Measurements from ENCODE around the gene P4HB.
A peak's percentile ranks its signal among the peaks of the same experiment; 100 is the strongest.

The P4HB gene

DNA sequence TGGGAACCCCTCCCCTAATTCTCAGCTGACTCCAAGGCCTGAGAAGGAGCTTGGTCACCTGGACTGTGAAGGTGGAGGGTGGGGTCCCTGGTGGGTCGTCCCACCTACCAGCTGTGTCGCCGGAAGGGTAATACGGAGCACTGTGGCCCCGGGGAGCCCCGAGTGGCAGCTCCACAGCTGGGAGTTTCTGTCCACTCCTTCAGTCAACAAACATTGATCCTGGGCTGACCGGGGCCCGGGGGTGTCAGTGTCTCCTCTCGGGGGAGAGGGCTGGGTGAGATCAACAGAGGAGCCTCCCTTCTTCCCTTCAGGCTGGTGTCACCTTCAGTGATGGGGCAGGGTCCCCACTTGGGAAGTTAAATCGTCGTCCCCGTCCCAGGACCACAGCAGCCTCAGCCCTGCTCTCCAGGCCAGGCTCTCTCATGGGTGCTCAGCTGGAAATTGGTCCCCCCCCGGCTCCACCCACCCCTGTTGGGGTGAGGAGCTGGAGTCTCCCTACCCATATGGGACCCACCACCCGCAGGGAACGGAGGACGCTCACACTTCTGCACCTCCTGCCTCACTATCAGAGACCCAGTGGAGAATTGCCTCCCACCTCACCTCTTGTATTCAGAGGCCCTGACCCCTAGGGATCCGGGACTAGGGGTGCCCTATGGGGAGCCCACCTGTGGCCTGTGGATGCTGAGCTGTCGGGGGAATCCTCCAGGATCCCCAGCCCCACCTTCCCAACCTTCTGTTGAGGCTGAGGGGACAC, 54.5 kb downstream of the P4HB start:
- no peak overlapping the region for H3K4me3 ChIP-seq (ENCODE audit: low read depth, low read length)
- H3K4me2 ChIP-seq (ENCODE audit: low read length) = no peak overlapping the region
- H2AFZ ChIP-seq = no peak overlapping the region
- H3K27ac ChIP-seq = no peak overlapping the region
- H3K79me2 ChIP-seq = no peaks in the 10 kb centered on the region
- H3K27me3 ChIP-seq (ENCODE audit: control insufficient read depth, insufficient read depth, low read length) = no peaks in the 10 kb centered on the region
- H3K9ac ChIP-seq = no peak overlapping the region
- no peaks in the 10 kb centered on the region for H3K36me3 ChIP-seq (ENCODE audit: control insufficient read depth, insufficient read depth, low read length)
- no peaks in the 10 kb centered on the region for H3K4me1 ChIP-seq
- TF ChIP-seq, protein P1, sequence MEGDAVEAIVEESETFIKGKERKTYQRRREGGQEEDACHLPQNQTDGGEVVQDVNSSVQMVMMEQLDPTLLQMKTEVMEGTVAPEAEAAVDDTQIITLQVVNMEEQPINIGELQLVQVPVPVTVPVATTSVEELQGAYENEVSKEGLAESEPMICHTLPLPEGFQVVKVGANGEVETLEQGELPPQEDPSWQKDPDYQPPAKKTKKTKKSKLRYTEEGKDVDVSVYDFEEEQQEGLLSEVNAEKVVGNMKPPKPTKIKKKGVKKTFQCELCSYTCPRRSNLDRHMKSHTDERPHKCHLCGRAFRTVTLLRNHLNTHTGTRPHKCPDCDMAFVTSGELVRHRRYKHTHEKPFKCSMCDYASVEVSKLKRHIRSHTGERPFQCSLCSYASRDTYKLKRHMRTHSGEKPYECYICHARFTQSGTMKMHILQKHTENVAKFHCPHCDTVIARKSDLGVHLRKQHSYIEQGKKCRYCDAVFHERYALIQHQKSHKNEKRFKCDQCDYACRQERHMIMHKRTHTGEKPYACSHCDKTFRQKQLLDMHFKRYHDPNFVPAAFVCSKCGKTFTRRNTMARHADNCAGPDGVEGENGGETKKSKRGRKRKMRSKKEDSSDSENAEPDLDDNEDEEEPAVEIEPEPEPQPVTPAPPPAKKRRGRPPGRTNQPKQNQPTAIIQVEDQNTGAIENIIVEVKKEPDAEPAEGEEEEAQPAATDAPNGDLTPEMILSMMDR (IDR thresholded peaks at IDR 0.05) = no peak
- no peaks in the 10 kb centered on the region for H3K9me3 ChIP-seq (ENCODE audit: control insufficient read depth, low read length)

DNA sequence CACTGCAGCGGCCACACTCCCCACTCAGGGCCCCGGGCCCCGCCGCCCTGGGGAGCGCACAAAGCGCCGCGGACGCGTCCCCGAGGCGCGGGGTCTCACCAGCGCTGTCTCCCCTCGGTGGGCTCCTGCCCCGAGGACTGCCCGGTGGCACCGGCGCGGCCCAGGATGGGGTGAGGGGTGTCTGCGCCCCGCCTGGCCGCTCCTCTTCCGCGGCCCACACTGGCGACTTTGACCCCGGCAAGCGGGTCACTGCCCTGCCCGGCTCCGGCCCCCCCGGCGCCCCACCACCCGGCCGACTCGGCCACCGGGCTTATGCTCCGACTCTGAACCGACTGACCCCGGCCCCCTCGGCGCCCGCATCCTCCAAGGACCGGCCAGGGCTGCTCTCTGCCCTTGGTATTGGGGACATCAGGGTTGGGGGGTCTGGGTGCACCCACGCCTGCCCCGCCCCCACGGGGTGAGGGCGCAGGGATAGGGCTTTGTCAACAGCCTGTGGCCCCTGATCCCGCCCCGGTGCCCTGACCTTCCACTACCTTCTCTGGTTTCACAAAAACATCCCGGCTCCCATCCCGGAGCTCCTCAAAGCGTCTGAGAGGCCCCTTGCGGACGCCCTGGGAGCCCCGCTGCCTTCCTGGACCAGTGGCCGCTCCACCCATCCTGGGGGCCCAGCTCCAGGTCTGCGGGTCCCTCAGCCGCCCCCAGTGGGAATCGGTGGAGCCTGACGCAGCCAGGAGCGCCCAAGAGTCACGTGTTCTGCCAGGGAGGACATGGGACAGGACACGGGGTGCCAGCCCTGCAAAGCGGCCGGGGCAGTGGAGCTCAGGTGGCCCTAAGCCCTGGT, 55.6 kb downstream of the P4HB start:
- no peaks in the 10 kb centered on the region for H3K79me2 ChIP-seq
- TF ChIP-seq, protein P1 (IDR thresholded peaks at IDR 0.05) = no peak
- no peaks in the 10 kb centered on the region for H3K36me3 ChIP-seq (ENCODE audit: control insufficient read depth, insufficient read depth, low read length)
- H3K27me3 ChIP-seq (ENCODE audit: control insufficient read depth, insufficient read depth, low read length) = no peaks in the 10 kb centered on the region
- H3K4me1 ChIP-seq = no peaks in the 10 kb centered on the region
- no peaks in the 10 kb centered on the region for H3K9me3 ChIP-seq (ENCODE audit: control insufficient read depth, low read length)
- no peak overlapping the region for H3K9ac ChIP-seq
- peak overlapping the region; percentile 78 for H2AFZ ChIP-seq
- H3K4me3 ChIP-seq (ENCODE audit: low read depth, low read length) = peak overlapping the region; percentile 79
- H3K4me2 ChIP-seq (ENCODE audit: low read length) = peak overlapping the region; percentile 92
- H3K27ac ChIP-seq = peak overlapping the region; percentile 37

DNA sequence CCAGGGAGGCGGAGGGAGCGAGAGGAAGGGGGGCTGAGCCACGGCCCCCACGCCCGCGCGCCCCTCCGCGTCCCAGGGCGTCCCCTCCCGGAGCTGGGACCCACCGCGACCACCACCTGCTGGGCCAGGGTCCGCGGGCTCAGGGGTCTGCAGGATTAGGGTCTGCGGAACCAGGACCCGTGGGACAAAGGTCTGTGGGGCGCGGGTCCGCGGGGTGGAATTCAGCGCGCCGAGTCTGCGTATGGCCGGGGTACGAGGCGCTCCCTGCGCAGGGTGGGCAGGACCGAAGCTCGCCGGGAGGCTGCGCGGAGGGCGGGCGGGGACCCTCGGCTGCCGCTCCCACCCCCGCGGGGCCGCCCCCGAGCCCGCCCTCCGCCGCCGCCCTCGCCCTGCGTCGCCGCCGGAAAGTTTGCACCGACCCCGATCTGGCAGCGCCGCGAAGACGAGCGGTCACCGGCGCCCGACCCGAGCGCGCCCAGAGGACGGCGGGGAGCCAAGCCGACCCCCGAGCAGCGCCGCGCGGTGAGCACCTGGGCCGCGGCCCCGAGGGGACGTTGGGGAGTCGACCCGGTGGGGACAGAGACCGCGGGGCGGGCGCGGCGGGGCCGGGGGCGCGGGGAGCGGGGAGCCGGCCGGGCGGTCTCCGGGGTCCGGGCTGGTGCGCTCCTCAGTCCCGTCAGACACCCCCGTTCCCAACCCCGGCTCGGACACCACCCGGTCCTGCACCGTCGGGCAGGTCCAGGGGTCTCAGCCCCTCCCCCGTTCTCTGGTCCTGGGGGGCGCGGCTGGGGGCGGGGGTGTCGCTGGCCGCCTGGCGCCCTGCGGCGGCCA, 56.4 kb downstream of the P4HB start, which contains the start of gene GCGR:
GCGR (plus strand) TSS at position 423 of the 831 bp plus-strand sequence. CDS start 4,869 bp downstream, outside the sequence.
- peak within 1 kb of the TSS; percentile 92 for H3K4me2 ChIP-seq (ENCODE audit: low read length)
- H3K4me1 ChIP-seq = no peaks in the 10 kb centered on the region
- H3K27ac ChIP-seq = peak within 1 kb of the TSS; percentile 37
- H3K4me3 ChIP-seq (ENCODE audit: low read depth, low read length) = peak within 1 kb of the TSS; percentile 79
- no peaks in the 10 kb centered on the region for H3K36me3 ChIP-seq (ENCODE audit: control insufficient read depth, insufficient read depth, low read length)
- no peaks in the 10 kb centered on the region for H3K27me3 ChIP-seq (ENCODE audit: control insufficient read depth, insufficient read depth, low read length)
- no peak within 1 kb of the TSS for H3K9ac ChIP-seq
- H3K79me2 ChIP-seq = no peaks in the 10 kb centered on the region
- TF ChIP-seq, protein P1 (IDR thresholded peaks at IDR 0.05) = no peak
- H3K9me3 ChIP-seq (ENCODE audit: control insufficient read depth, low read length) = no peaks in the 10 kb centered on the region
- H2AFZ ChIP-seq = peak within 1 kb of the TSS; percentile 78

DNA sequence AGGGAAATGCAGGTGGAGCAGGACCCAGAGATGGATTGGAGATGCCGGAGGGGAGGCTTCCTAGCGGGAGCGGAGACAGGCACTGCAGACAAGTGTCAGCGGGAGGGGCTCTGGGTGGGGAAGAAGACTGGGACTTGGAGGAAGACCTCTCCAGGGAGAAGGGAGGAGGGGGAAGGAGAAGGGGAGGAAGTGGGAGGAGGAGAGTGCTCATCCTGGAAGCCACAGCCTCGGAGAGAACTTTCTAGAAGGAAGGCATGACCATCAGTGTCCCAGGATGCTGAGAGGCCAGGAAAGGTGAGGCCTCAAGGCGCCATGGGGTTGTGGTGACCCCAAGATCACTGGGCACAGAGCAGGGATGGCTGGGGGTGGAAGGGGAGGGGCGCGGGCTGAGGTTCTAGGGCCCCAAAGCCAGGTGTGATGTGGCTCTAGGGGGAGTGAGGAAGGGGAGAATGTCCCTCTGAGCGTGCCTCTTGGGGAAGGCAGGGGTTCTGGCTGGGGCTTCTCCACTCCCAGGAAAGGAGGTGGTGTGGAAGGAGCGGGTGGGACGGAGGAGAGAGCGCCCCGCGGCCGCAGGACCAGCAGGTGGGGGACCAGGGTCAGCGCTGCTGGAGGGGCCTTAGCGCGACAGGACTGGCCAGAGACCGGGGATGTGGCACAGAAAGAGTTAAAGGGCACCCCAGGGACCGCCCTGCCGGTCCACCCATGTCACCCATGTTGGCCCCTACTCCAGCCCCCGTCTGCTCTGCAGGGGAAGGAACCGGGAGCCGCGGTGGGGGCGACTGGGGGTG, 57.3 kb downstream of the P4HB start:
- peak overlapping the region; percentile 92 for H3K4me2 ChIP-seq (ENCODE audit: low read length)
- H3K27me3 ChIP-seq (ENCODE audit: control insufficient read depth, insufficient read depth, low read length) = no peaks in the 10 kb centered on the region
- H3K9ac ChIP-seq = no peak overlapping the region
- no peaks in the 10 kb centered on the region for H3K4me1 ChIP-seq
- no peaks in the 10 kb centered on the region for H3K79me2 ChIP-seq
- H3K4me3 ChIP-seq (ENCODE audit: low read depth, low read length) = no peak overlapping the region
- H2AFZ ChIP-seq = no peak overlapping the region
- H3K36me3 ChIP-seq (ENCODE audit: control insufficient read depth, insufficient read depth, low read length) = no peaks in the 10 kb centered on the region
- H3K27ac ChIP-seq = no peak overlapping the region
- TF ChIP-seq, protein P1 (IDR thresholded peaks at IDR 0.05) = no peak
- H3K9me3 ChIP-seq (ENCODE audit: control insufficient read depth, low read length) = no peaks in the 10 kb centered on the region
